OCI-LY1 (cell line): ENCODE measurements around the gene TUBA4A.

ENCODE experiments used
- H2AFZ ChIP-seq: fragments of 200-600 bp; sonication (generic), shearing (Covaris generic); 2 replicates; pipeline ENCODE4 v1.6.0; 2014; ENCODE audit warnings: antibody characterized with exemption, mild to moderate bottlenecking, low read length
- H3F3A ChIP-seq: fragments of 200-600 bp; sonication (generic), shearing (Covaris generic); 2 replicates; pipeline ENCODE4 v1.6.0; 2014; ENCODE audit warnings: mild to moderate bottlenecking, antibody characterized with exemption, low read length, moderate library complexity; ENCODE audit not compliant: insufficient read depth
- H3K27ac ChIP-seq: fragments of 200-600 bp; sonication (generic); 2 replicates; pipeline ENCODE4 v1.5.1; 2014; ENCODE audit warnings: low read length, mixed run types, mild to moderate bottlenecking, low read depth; ENCODE audit not compliant: poor library complexity, severe bottlenecking
- H3K27me3 ChIP-seq: fragments of 200-600 bp; sonication (generic); 2 replicates; pipeline ENCODE4 v1.6.0; 2014; ENCODE audit warnings: antibody characterized with exemption, mild to moderate bottlenecking, low read length, moderate library complexity; ENCODE audit not compliant: insufficient read depth
- H3K36me3 ChIP-seq: fragments of 200-600 bp; sonication (generic); 2 replicates; pipeline ENCODE4 v1.6.1; 2014; ENCODE audit warnings: mild to moderate bottlenecking, antibody characterized with exemption, low read length, moderate library complexity, mixed read lengths; ENCODE audit not compliant: insufficient read depth
- H3K4me1 ChIP-seq: fragments of 200-600 bp; sonication (generic); 2 replicates; pipeline ENCODE4 v1.5.1; 2014; ENCODE audit warnings: mild to moderate bottlenecking, low read length, moderate library complexity; ENCODE audit not compliant: insufficient read depth, severe bottlenecking
- H3K4me2 ChIP-seq: fragments of 200-600 bp; sonication (generic), shearing (Covaris generic); 2 replicates; pipeline ENCODE4 v1.6.1; 2014; ENCODE audit warnings: low read length
- H3K4me3 ChIP-seq: fragments of 200-600 bp; sonication (generic); 2 replicates; pipeline ENCODE4 v1.5.1; 2014; ENCODE audit warnings: low read length, low read depth, mild to moderate bottlenecking, mixed read lengths; ENCODE audit not compliant: poor library complexity, severe bottlenecking
- H3K79me2 ChIP-seq: fragments of 200-600 bp; shearing (Covaris generic); 2 replicates; pipeline ENCODE4 v1.6.1; 2016; ENCODE audit warnings: mixed run types, low read length, mixed read lengths; ENCODE audit not compliant: insufficient read depth
- H3K9ac ChIP-seq: fragments of 200-600 bp; sonication (generic), shearing (Covaris generic); 2 replicates; pipeline ENCODE4 v1.6.1; 2014; ENCODE audit warnings: mild to moderate bottlenecking, low read length, mixed read lengths
- H3K9me2 ChIP-seq: fragments of 200-600 bp; sonication (generic), shearing (Covaris generic); 2 replicates; pipeline ENCODE4 v1.6.1; 2014; ENCODE audit warnings: low read depth, mild to moderate bottlenecking, low read length, mixed read lengths
- H3K9me3 ChIP-seq: fragments of 200-600 bp; shearing (Covaris generic); 2 replicates; pipeline ENCODE4 v1.6.1; 2014; ENCODE audit warnings: low read length, mixed read lengths
- H4K20me1 ChIP-seq: fragments of 200-600 bp; sonication (generic), shearing (Covaris generic); 2 replicates; pipeline ENCODE4 v1.6.0; 2016; ENCODE audit warnings: mild to moderate bottlenecking, low read length; ENCODE audit not compliant: insufficient read depth
- CTCF ChIP-seq: fragments of 200-600 bp; sonication (generic), shearing (Covaris generic); IDR thresholded peaks from 2 replicates; pipeline ENCODE4 v1.5.1; 2017; ENCODE audit warnings: mild to moderate bottlenecking, antibody characterized with exemption, low read length, moderate library complexity, mixed read lengths
- EZH2 ChIP-seq: fragments of 200-600 bp; sonication (generic), shearing (Covaris generic); IDR thresholded peaks from 2 replicates; pipeline ENCODE4 v1.8.0; 2017; ENCODE audit warnings: borderline replicate concordance, mixed run types, mild to moderate bottlenecking, antibody characterized with exemption, low read length, moderate library complexity, mixed read lengths

TUBA4A gene

GRCh38 chr2:219215871-219216534 is 37.7 kb downstream of the TUBA4A start:
- TF ChIP-seq CTCF (no peak), EZH2 (no peak)
- Histone ChIP-seq H3K9me3 (no peaks in the 10 kb centered on the region), H3K36me3 (peaks cover 67% of the 10 kb centered on the region), H3K4me2 (no peak overlapping the region), H3K4me1 (peaks cover 21% of the 10 kb centered on the region), H3K9ac (no peak overlapping the region), H3K4me3 (no peak overlapping the region), H3F3A (no peaks in the 10 kb centered on the region), H3K27me3 (no peaks in the 10 kb centered on the region), H4K20me1 (no peaks in the 10 kb centered on the region), H3K27ac (peak overlapping the region; percentile 13), H3K9me2 (no peaks in the 10 kb centered on the region), H3K79me2 (no peaks in the 10 kb centered on the region), H2AFZ (no peak overlapping the region)

- Histone ChIP-seq H3K9me3 (no peaks in the 10 kb centered on the region), H2AFZ (no peak overlapping the region), H3F3A (no peaks in the 10 kb centered on the region), H4K20me1 (no peaks in the 10 kb centered on the region), H3K27ac (no peak overlapping the region), H3K27me3 (no peaks in the 10 kb centered on the region), H3K9me2 (no peaks in the 10 kb centered on the region), H3K4me2 (no peak overlapping the region), H3K36me3 (peaks cover 67% of the 10 kb centered on the region), H3K79me2 (no peaks in the 10 kb centered on the region), H3K9ac (no peak overlapping the region), H3K4me1 (peaks cover 21% of the 10 kb centered on the region), H3K4me3 (no peak overlapping the region)
- TF ChIP-seq EZH2 (no peak), CTCF (no peak)
Measured at GRCh38 chr2:219214786-219215185, 38.9 kb downstream of the TUBA4A start.

- H3K79me2 ChIP-seq = no peaks in the 10 kb centered on the region
- H3F3A ChIP-seq = no peaks in the 10 kb centered on the region
- H3K27me3 ChIP-seq = no peaks in the 10 kb centered on the region
- no peak overlapping the region for H3K27ac ChIP-seq
- H4K20me1 ChIP-seq = no peaks in the 10 kb centered on the region
- no peaks in the 10 kb centered on the region for H3K9me3 ChIP-seq
- H3K9ac ChIP-seq = no peak overlapping the region
- H3K36me3 ChIP-seq = peaks cover 68% of the 10 kb centered on the region
- H2AFZ ChIP-seq = no peak overlapping the region
- H3K4me3 ChIP-seq = no peak overlapping the region
- TF ChIP-seq CTCF (no peak), EZH2 (no peak)
- no peak overlapping the region for H3K4me2 ChIP-seq
- no peaks in the 10 kb centered on the region for H3K9me2 ChIP-seq
- peaks cover 18% of the 10 kb centered on the region for H3K4me1 ChIP-seq
Measured at GRCh38 chr2:219214141-219214540, 39.6 kb downstream of the TUBA4A start.
